GOT3 (cell line): ENCODE measurements around the gene SULT2B1.

Experiments
- DNase-seq: peaks from one replicate; lab custom pipeline; 2025; ENCODE audit warnings: mixed read lengths; lab: John Stamatoyannopoulos, UW

The SULT2B1 gene

GRCh38 chr19:48634424-48635262, 82.7 kb downstream of the SULT2B1 start:
- peak; percentile 68 for DNase-seq

- DNase-seq, result no peak
Observed at GRCh38 chr19:48635263-48635965, 83.4 kb downstream of the SULT2B1 start.

- no peak for DNase-seq
Observed at GRCh38 chr19:48635966-48636858, 84.2 kb downstream of the SULT2B1 start.

GRCh38 chr19:48636859-48637448, 85.0 kb downstream of the SULT2B1 start, which contains the start of gene DBP:
TSS of gene DBP (minus strand) at chr19:48637379. CDS start at chr19:48636994, 385 bp downstream.
- DNase-seq, result no peak

- peak; percentile 88 for DNase-seq
Observed at GRCh38 chr19:48637449-48637947, 85.5 kb downstream of the SULT2B1 start.

- no peak for DNase-seq
Observed at GRCh38 chr19:48637948-48638830, 86.2 kb downstream of the SULT2B1 start.

GRCh38 chr19:48638831-48639381, 86.9 kb downstream of the SULT2B1 start:
- DNase-seq, result no peak

- DNase-seq, result no peak
Observed at GRCh38 chr19:48639483-48640375, 87.8 kb downstream of the SULT2B1 start.

GRCh38 chr19:48641850-48642249, 89.9 kb downstream of the SULT2B1 start:
- no peak for DNase-seq

- DNase-seq, result no peak
Observed at GRCh38 chr19:48642862-48643261, 90.9 kb downstream of the SULT2B1 start.

- no peak for DNase-seq
Observed at GRCh38 chr19:48644355-48644754, 92.4 kb downstream of the SULT2B1 start.

GRCh38 chr19:48644839-48645619, 93.1 kb downstream of the SULT2B1 start:
- no peak for DNase-seq

GRCh38 chr19:48645620-48646000, 93.6 kb downstream of the SULT2B1 start:
- no peak for DNase-seq

- peak; percentile 48 for DNase-seq
Observed at GRCh38 chr19:48646001-48646721, 94.2 kb downstream of the SULT2B1 start, which contains the start of gene CA11. TSS of gene CA11 (minus strand) at chr19:48646187. CDS start at chr19:48645632, 555 bp downstream.

GRCh38 chr19:48646722-48647216, 94.8 kb downstream of the SULT2B1 start:
- DNase-seq, result no peak

- no peak for DNase-seq
Observed at GRCh38 chr19:48648134-48648533, 96.2 kb downstream of the SULT2B1 start.
